Stimulated activated CD8-positive, alpha-beta memory T cell treated with anti-CD3 and anti-CD28 coated beads, Interleukin-12 subunit alpha, Interleukin-12 subunit beta, amount 100 ng/mL, for 24 hours (primary cell): ENCODE data around the gene PPP3CB.

ENCODE experiments used
- DNase-seq: peaks from one replicate; pipeline ENCODE4 v3.0.0-alpha.2; 2020; ENCODE audit errors: extremely low read depth

Gene PPP3CB

DNA sequence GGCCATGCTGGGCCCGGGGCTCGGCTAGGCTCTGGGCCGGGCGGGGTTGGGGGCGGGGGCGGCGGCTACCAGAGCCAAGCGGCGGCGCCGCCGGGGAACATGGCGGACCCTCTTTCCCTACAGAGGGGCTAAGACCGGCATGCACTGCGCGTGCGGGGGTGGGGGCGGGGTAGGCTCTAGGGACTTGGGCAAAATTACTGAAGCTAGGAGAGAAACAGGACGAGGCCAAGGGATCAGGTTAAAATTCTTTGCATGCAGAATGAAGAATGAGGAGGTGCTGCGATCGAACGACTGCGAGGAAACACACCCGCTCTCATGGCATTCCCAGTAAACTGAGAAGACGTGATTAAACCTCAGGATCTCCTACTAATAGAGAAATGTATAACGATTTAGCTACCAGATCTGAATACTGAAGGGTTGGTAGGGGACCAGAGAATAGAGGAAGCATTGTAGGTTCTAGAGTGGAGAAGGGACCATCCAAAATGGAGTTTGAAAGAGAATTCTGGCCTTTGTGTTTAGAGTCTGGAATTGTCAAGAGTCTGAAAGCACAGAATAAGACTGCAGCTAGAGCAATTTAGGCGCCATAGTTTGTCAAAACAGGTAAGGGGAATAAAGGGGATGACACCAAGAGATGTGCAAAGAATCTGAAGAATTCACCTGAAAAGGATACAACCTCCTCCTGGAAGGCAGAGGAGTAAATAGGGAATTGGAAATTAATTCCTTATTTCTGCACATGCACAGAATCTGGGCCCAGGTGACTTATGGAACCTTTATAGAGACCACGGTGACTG lies at the start of gene PPP3CB:
Gene PPP3CB (minus strand): TSS at position 141 of the 791 bp plus-strand sequence. CDS start 135 bp downstream, at position 6.
- DNase-seq, result peak; percentile 82

DNA sequence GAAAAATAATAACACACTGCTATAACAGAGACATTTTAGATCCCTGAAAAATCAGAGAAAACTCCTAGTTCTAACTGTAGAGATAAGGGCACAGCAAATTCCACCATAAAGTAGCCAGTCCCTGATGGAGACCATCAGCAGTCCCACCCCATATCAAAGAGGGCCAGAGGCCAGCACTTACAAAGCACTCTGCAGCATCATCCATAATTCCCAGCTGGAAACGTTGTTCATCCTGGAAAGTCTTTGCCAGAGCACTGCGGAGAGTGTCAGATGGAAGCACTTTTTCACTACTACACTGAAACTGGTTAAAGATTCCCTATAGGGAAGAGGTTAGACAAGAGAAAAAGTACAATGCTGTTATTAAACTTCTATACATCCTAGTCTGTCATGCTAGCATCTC lies 49.5 kb upstream of the PPP3CB start:
- no peak for DNase-seq

DNA sequence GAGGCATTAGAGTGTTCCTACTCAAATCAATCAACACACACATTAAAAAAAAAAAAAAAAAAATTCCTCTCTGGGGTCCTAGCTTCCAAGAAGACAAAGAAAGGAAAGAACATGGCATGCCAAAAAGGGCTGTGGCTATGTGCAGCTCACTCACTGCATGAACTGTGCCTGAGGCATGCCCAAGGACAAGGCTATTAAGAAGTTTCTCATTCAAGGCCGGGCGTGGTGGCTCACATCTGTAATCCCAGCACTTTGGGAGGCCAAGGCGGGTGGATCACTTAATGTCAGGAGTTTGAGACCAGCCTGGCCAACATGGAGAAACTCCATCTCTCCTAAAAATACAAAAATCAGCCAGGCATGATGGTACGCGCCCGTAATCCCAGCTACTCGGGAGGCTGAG lies 41.9 kb upstream of the PPP3CB start:
- no peak for DNase-seq

- DNase-seq, result no peak
These were observed 41.5 kb upstream of the PPP3CB start for GRCh38 chr10:73537288-73537687.

- no peak for DNase-seq
These were observed 39.0 kb upstream of the PPP3CB start for GRCh38 chr10:73534857-73535256.

GRCh38 chr10:73529089-73529832 lies 33.4 kb upstream of the PPP3CB start:
- DNase-seq, result peak; percentile 5

- no peak for DNase-seq
These were observed 26.4 kb upstream of the PPP3CB start for GRCh38 chr10:73522263-73522662.

- DNase-seq, result no peak
These were observed 23.5 kb upstream of the PPP3CB start for GRCh38 chr10:73519336-73519735.

- DNase-seq, result no peak
These were observed 21.5 kb upstream of the PPP3CB start for GRCh38 chr10:73517166-73517888.

DNA sequence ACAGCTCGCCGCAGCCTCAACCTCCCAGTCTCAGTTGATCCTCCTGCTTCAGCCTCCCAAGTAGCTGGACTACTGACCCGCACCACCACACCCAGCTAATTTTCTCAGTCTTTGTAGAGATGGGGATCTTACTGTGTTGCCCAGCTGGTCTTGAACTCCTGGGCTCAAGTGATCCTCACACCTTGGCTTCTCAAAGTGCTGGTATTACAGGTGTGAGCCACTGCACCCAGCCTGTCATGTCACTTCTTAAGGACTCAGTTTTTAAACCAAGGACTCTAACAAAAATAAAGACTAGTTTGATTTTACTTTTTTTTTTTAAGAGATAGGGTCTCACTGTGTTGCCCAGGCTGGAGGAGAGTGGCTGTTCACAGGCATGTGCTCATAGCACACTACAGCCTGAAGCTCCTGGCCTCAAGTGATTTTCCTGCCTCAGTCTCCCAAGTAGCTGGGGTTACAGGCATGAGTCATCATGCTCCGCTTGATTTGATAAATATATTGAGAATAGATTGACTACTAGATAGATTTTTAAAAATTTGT lies 16.5 kb upstream of the PPP3CB start:
- no peak for DNase-seq

- DNase-seq, result no peak
These were observed 13.9 kb upstream of the PPP3CB start for GRCh38 chr10:73509695-73510094.

- DNase-seq, result no peak
These were observed 10.7 kb upstream of the PPP3CB start for GRCh38 chr10:73506491-73506890.

DNA sequence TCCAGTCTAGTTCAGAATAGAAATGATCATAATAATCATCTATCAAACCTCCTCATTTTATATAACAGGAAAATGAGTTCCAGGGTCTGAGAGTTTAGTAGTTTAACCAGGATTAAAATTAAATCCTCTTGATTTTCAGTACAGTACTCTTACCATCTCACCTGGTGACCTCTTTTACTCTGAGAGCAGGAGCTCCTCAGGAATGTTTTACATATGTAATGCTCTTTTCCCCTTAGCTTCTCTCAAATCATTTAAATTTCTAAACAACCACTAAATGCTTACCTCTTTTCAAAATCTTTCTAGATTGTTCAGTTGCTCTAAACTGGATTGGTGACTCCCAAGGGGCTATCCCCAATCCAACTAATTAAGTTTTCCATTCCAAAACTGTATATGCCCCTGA lies 10.2 kb upstream of the PPP3CB start:
- DNase-seq, result no peak

DNA sequence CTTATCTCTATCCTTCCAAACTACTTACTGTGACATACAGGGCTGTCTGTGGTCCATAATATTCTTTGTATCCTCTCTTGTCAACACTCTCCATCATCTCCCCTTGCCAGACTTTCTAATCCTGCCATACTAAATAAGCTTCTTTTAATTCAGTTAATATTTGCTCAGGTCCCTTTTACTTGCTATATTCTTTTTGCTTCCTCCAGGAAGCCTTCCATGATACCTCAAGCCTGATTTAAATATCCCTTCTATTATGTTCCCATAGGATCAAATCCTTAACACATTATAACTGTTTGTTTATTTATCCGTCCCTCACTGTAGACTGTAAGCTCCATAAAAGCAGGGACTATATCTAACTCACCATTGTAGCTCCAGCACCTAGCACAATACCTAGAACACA lies 7.2 kb upstream of the PPP3CB start:
- DNase-seq, result no peak

GRCh38 chr10:73501651-73502050 lies 5.8 kb upstream of the PPP3CB start:
- DNase-seq, result no peak

GRCh38 chr10:73497623-73498022 lies 1.8 kb upstream of the PPP3CB start:
- no peak for DNase-seq

DNA sequence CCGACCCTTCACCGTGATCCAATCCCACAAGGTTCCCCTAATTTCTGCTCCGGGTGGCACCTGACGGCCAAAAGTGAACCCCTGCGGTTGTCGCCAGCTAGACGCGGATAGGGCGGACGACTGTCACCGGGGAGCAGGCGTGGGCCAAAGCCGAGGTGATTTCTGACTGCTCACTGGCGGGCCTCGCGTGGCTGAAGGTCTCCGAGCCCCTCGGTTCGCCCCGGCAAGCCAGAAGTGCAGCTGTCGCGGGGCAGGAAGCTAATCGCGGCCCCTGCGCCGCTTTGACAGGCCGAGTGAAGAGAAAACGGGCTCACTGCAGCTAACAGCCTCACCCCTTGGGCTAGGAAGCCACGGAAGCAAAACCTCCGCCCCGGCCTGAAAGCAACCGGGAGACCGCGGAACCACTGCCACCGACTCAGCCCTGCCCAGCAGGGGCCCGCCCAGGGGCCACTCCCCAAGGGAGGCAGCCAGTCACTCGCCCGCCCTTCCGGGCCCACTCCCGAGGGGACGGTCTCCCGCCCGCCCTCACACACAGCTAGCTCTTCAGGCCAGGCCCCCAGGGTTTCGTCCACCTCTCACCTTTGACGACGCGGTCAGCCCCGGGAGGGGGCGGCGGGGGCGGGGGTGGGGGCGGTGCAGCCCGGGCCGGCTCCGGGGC lies 469 bp downstream of the PPP3CB start:
- DNase-seq, result peak; percentile 68

- DNase-seq, result no peak
These were observed 973 bp downstream of the PPP3CB start for GRCh38 chr10:73494877-73495225.

GRCh38 chr10:73494213-73494612 lies 1.6 kb downstream of the PPP3CB start:
- no peak for DNase-seq

GRCh38 chr10:73493781-73494180 lies 2.0 kb downstream of the PPP3CB start:
- no peak for DNase-seq

- DNase-seq, result no peak
These were observed 9.2 kb downstream of the PPP3CB start for GRCh38 chr10:73486601-73487000.

GRCh38 chr10:73485320-73485719 lies 10.5 kb downstream of the PPP3CB start:
- no peak for DNase-seq
